Measurements from ENCODE around the gene AQP12B. TPM values are rescaled to one million over a fixed set of nuclear protein-coding genes. Genes with fewer than 3 reads are reported as not detected.

Gene AQP12B
- total RNA-seq, 2 experiments from 2014 or later = not detected

DNA sequence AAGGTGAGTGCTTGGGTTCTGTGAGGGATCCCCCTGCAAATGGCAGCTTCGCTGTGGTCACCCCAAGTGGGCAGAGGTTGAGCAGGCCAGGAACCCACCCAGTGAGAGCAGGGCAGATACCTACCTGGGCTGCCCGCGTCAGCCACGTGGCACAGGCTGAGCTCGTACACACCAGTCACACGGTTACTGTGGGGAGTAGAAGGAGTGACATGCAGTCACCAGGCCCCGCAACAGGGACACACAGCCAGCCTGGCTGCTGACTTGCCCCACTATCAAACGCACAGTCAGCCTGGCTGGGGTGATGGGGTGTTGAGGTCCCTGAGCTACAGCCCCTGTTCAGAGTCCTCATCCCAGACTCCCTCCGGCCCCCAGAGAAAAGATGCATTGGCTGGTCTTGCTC lies 41.2 kb upstream of the AQP12B start:
- H3K4me1 ChIP-seq (ENCODE audit: insufficient read depth, low read length) = no peaks in the 10 kb centered on the region
- H3K36me3 Mint-ChIP-seq (ENCODE audit: low read depth) = no peaks in the 10 kb centered on the region
- TF ChIP-seq, protein P1, sequence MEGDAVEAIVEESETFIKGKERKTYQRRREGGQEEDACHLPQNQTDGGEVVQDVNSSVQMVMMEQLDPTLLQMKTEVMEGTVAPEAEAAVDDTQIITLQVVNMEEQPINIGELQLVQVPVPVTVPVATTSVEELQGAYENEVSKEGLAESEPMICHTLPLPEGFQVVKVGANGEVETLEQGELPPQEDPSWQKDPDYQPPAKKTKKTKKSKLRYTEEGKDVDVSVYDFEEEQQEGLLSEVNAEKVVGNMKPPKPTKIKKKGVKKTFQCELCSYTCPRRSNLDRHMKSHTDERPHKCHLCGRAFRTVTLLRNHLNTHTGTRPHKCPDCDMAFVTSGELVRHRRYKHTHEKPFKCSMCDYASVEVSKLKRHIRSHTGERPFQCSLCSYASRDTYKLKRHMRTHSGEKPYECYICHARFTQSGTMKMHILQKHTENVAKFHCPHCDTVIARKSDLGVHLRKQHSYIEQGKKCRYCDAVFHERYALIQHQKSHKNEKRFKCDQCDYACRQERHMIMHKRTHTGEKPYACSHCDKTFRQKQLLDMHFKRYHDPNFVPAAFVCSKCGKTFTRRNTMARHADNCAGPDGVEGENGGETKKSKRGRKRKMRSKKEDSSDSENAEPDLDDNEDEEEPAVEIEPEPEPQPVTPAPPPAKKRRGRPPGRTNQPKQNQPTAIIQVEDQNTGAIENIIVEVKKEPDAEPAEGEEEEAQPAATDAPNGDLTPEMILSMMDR (IDR thresholded peaks at IDR 0.05) = no peak
- no peaks in the 10 kb centered on the region for H3K4me1 Mint-ChIP-seq (ENCODE audit: low read depth)
- no peak overlapping the region for H3K27ac Mint-ChIP-seq
- ATAC-seq (ENCODE audit: poor library complexity) (no peak), DNase-seq (no peak)
- no peak overlapping the region for H3K4me3 ChIP-seq (ENCODE audit: low read length)
- H3K27ac ChIP-seq (ENCODE audit: low read depth in 1 of 2, low read length in 2 of 2) = no peak overlapping the region
- H3K9me3 Mint-ChIP-seq = no peaks in the 10 kb centered on the region
- POLR2A ChIA-PET = no interaction called here
- intact Hi-C loops (cut with DNase I, micrococcal nuclease) = no loop called here
- H3K4me3 Mint-ChIP-seq = no peak overlapping the region
- H3K9me3 ChIP-seq (ENCODE audit: control insufficient read depth in 1 of 2, insufficient read depth in 1 of 2, low read length in 2 of 2) = peaks cover 0 to 2% of the 10 kb centered on the region in 2 experiments
- no peaks in the 10 kb centered on the region for H3K36me3 ChIP-seq (ENCODE audit: insufficient read depth, low read length)
- peaks cover under 1% of the 10 kb centered on the region for H3K27me3 Mint-ChIP-seq
- H3K27me3 ChIP-seq (ENCODE audit: control insufficient read depth in 1 of 2, insufficient read depth in 2 of 2, low read length in 2 of 2) = no peaks in the 10 kb centered on the region
- CTCF ChIA-PET = no interaction called here

DNA sequence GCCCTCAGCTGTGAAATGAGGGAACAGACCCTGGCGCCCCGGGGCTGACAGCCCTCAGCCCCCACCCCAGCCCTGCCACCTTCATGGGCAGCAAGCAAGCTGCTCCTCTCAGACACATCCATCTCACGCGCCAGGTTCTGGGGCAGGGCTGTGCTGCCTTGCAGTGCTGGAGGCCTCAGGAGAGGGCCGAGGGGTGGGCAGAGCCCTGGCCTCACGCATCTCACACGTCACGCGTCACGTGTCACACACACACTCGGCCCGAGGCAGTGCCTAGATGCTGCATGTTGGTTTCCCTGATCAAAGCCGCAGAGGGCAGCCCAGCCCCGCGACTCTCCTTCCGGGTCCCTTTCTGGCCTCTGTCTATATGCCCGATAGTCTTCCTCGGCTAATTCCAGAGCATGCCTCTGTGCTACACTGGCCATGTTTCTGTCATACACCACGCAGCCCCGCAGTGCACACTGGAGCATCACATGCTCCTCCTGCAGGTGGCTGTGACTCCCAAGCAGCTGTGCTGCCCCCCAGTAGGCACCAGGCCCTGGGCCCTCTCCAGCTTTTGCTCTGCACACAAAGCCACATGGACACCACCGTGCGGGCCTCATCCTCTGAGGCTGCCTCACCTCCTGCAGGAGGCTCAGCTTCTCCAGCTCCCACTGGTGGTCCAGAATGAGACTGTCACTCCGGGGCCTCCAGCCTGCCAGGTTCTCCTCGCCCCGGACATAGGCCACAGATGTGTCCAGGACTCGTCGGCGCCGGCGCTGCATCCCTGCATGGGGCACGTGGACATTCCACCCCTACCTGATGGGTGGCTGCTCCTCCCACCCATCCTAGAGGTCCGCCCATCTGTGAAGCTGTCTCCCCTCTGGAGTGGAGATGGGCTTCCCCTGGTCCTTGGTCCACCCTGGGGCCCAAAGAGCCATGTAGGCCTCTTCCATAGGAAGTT lies 40.4 kb upstream of the AQP12B start:
- TF ChIP-seq, protein P1 (IDR thresholded peaks at IDR 0.05) = no peak
- no peaks in the 10 kb centered on the region for H3K36me3 ChIP-seq (ENCODE audit: insufficient read depth, low read length)
- peaks cover 0 to 10% of the 10 kb centered on the region in 2 experiments for H3K9me3 ChIP-seq (ENCODE audit: control insufficient read depth in 1 of 2, insufficient read depth in 1 of 2, low read length in 2 of 2)
- POLR2A ChIA-PET = no interaction called here
- intact Hi-C loops (cut with DNase I, micrococcal nuclease) = no loop called here
- Mint-ChIP-seq H3K4me1 (ENCODE audit: low read depth) (no peaks in the 10 kb centered on the region), H3K27me3 (no peaks in the 10 kb centered on the region), H3K4me3 (no peak overlapping the region), H3K27ac (no peak overlapping the region), H3K9me3 (no peaks in the 10 kb centered on the region), H3K36me3 (ENCODE audit: low read depth) (no peaks in the 10 kb centered on the region)
- no peaks in the 10 kb centered on the region for H3K27me3 ChIP-seq (ENCODE audit: control insufficient read depth in 1 of 2, insufficient read depth in 2 of 2, low read length in 2 of 2)
- H3K27ac ChIP-seq (ENCODE audit: low read depth in 1 of 2, low read length in 2 of 2) = no peak overlapping the region
- DNase-seq (no peak), ATAC-seq (ENCODE audit: poor library complexity) (no peak)
- CTCF ChIA-PET = no interaction called here
- H3K4me3 ChIP-seq (ENCODE audit: low read length) = no peak overlapping the region
- no peaks in the 10 kb centered on the region for H3K4me1 ChIP-seq (ENCODE audit: insufficient read depth, low read length)

DNA sequence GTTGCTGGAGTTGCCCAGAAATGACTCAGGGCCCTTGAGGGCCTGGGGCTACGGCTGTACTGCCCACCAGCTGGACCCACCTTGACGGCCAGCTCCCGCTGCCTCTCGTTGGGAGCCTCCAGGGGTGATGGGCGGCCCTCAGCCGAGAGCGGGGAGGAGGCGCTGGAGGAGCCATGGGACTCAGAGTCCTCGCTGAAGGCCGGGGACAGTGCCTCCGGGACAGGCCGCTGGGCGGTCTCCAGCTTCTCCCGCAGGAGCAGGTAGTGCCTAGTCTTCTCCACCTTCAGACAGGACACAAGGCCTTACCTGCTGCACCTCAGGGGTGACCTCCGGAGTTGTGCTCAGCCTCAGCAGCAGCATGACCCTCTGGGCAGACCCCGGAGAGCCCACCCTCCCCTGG lies 39.7 kb upstream of the AQP12B start:
- peaks cover 0 to 16% of the 10 kb centered on the region in 2 experiments for H3K9me3 ChIP-seq (ENCODE audit: control insufficient read depth in 1 of 2, insufficient read depth in 1 of 2, low read length in 2 of 2)
- Mint-ChIP-seq H3K36me3 (ENCODE audit: low read depth) (no peaks in the 10 kb centered on the region), H3K9me3 (no peaks in the 10 kb centered on the region), H3K4me3 (no peak overlapping the region), H3K27ac (no peak overlapping the region), H3K4me1 (ENCODE audit: low read depth) (no peaks in the 10 kb centered on the region), H3K27me3 (no peaks in the 10 kb centered on the region)
- POLR2A ChIA-PET = no interaction called here
- no peaks in the 10 kb centered on the region for H3K27me3 ChIP-seq (ENCODE audit: control insufficient read depth in 1 of 2, insufficient read depth in 2 of 2, low read length in 2 of 2)
- H3K4me1 ChIP-seq (ENCODE audit: insufficient read depth, low read length) = no peaks in the 10 kb centered on the region
- TF ChIP-seq, protein P1 (IDR thresholded peaks at IDR 0.05) = no peak
- ATAC-seq (ENCODE audit: poor library complexity) = no peak
- H3K4me3 ChIP-seq (ENCODE audit: low read length) = no peak overlapping the region
- intact Hi-C loops (cut with DNase I, micrococcal nuclease) = no loop called here
- CTCF ChIA-PET = no interaction called here
- DNase-seq = no peak
- H3K27ac ChIP-seq (ENCODE audit: low read depth in 1 of 2, low read length in 2 of 2) = no peak overlapping the region
- H3K36me3 ChIP-seq (ENCODE audit: insufficient read depth, low read length) = no peaks in the 10 kb centered on the region

All from CD4-positive, alpha-beta T cell (primary cell).